Measurements from ENCODE around the gene CD55.

DNA sequence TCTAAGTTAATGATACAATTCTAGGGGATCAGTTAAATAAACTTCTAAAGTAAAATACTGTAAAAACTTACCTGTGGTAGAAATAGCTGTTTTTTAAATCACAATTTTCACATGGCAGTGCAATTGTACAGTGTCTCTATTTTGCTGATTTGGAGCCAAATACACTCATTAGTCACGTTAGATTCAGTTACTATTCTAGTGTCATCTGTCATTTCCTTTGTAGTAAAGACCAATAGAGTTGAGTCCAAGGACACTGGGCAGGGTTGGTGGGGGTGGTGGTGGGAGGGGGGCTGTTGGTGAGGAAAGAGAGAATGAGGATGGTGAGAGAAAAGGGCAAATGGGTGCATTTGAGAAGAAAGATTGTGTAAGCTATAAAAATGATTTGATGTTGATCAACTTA is 33.6 kb downstream of the CD55 start:
- TF ChIP-seq CTCF (conservative IDR thresholded peaks at IDR 0.05; ENCODE audit: low read depth, low read length) (no peak), EZH2phosphoT487 (IDR thresholded peaks at IDR 0.05; ENCODE audit: borderline replicate concordance, low read length) (no peak), EZH2 (IDR thresholded peaks at IDR 0.05; ENCODE audit: low read length, unreplicated experiment) (no peak)

All from PC-3 (cell line).